SK-N-SH (cell line): Measurements from ENCODE around the gene LCORL. TPM values are rescaled to one million over a fixed set of nuclear protein-coding genes. Genes with fewer than 3 reads are reported as not detected.

Experiments used
- CTCF ChIA-PET: fragments of 300-600, 350-600 bp; formaldehyde crosslinking; extraction: SDS; loops from one replicate; lab custom pipeline; 2021; lab: Yijun Ruan, JAX
- POLR2A ChIA-PET: fragments of 350-600 bp; sonication (Branson Sonifier 250); formaldehyde crosslinking; extraction: SDS; loops from one replicate; lab custom pipeline; 2020; ENCODE audit warnings: antibody characterized with exemption, inconsistent platforms; lab: Yijun Ruan, JAX
- DNase-seq: peaks from one replicate; pipeline ENCODE4 v3.0.0; 2012
- H2AFZ ChIP-seq: fragments of 200-600 bp; sonication (generic); 2 replicates; pipeline ENCODE4 v1.8.1; 2016; ENCODE audit warnings: antibody characterized with exemption, mild to moderate bottlenecking, low read depth
- H3F3A ChIP-seq: fragments of 200-600 bp; sonication (generic); replicated peaks from 2 replicates; pipeline ENCODE3; 2016; ENCODE audit warnings: antibody characterized with exemption, mild to moderate bottlenecking; ENCODE audit not compliant: insufficient read depth
- H3K27ac ChIP-seq, 2 experiments: fragments of 200-500 bp in 1 of 2; fragments of 200-600 bp in 1 of 2; sonication (Bioruptor generic) in 1 of 2; sonication (generic), shearing (Covaris generic) in 1 of 2; 2 replicates each; pipeline versions ENCODE4 v1.5.1 to v1.6.1; 2014 to 2016; ENCODE audit warnings: low read depth in 2 of 2, inconsistent platforms in 1 of 2, low read length in 1 of 2, mild to moderate bottlenecking in 1 of 2, mixed read lengths in 1 of 2
- H3K27me3 ChIP-seq: fragments of 200-600 bp; sonication (generic), shearing (Covaris generic); 2 replicates; pipeline ENCODE4 v1.6.1; 2016; ENCODE audit warnings: mixed run types; ENCODE audit not compliant: insufficient read depth
- H3K36me3 ChIP-seq, 2 experiments: fragments of 200-500 bp in 1 of 2; fragments of 200-600 bp in 1 of 2; sonication (Bioruptor generic) in 1 of 2; sonication (generic) in 1 of 2; replicated peaks in 1 of 2; 2 replicates each; pipeline versions ENCODE3 to v1.5.1; 2014 to 2016; ENCODE audit warnings: low read length in 1 of 2, mild to moderate bottlenecking in 1 of 2; ENCODE audit not compliant: insufficient read depth in 2 of 2, control insufficient read depth in 1 of 2
- H3K4me1 ChIP-seq, 2 experiments: fragments of 200-500 bp in 1 of 2; fragments of 200-600 bp in 1 of 2; sonication (Bioruptor generic) in 1 of 2; sonication (generic), shearing (Covaris generic) in 1 of 2; 2 replicates each; pipeline versions ENCODE4 v1.5.1 to v1.6.1; 2014 to 2016; ENCODE audit warnings: low read depth in 1 of 2, low read length in 1 of 2, mixed run types in 1 of 2; ENCODE audit not compliant: insufficient read depth in 2 of 2, control insufficient read depth in 1 of 2
- H3K4me2 ChIP-seq: fragments of 200-600 bp; sonication (generic), shearing (Covaris generic); 2 replicates; pipeline ENCODE4 v1.6.1; 2017; ENCODE audit warnings: mixed run types
- H3K4me3 ChIP-seq, 2 experiments: fragments of 200-500 bp in 1 of 2; fragments of 200-600 bp in 1 of 2; sonication (Bioruptor generic) in 1 of 2; sonication (generic), shearing (Covaris generic) in 1 of 2; 2 replicates each; pipeline versions ENCODE4 v1.5.1 to v1.8.1; 2014 to 2016; ENCODE audit warnings: low read depth in 2 of 2, inconsistent platforms in 1 of 2, low read length in 1 of 2, mild to moderate bottlenecking in 1 of 2, mixed read lengths in 1 of 2, moderate library complexity in 1 of 2
- H3K79me2 ChIP-seq: fragments of 200-600 bp; sonication (generic); 2 replicates; pipeline ENCODE4 v1.8.1; 2017; ENCODE audit warnings: mild to moderate bottlenecking; ENCODE audit not compliant: insufficient read depth
- H3K9ac ChIP-seq: fragments of 200-600 bp; sonication (generic); 2 replicates; pipeline ENCODE4 v1.6.1; 2017; ENCODE audit warnings: mixed run types
- H3K9me2 ChIP-seq: fragments of 200-600 bp; sonication (generic); 2 replicates; pipeline ENCODE4 v1.6.1; 2017; ENCODE audit warnings: mixed run types
- H3K9me3 ChIP-seq: fragments of 200-600 bp; sonication (generic); 2 replicates; pipeline ENCODE4 v1.6.1; 2017; ENCODE audit warnings: mixed run types, mild to moderate bottlenecking, moderate library complexity
- H4K20me1 ChIP-seq: fragments of 200-600 bp; sonication (generic); 2 replicates; pipeline ENCODE4 v1.6.1; 2017; ENCODE audit warnings: mild to moderate bottlenecking, mixed run types; ENCODE audit not compliant: insufficient read depth
- ELF1 ChIP-seq: IDR thresholded peaks from 2 replicates; pipeline ENCODE4 v1.4.0; 2012
- FOSL2 ChIP-seq: IDR thresholded peaks from 2 replicates; pipeline ENCODE4 v1.4.0; 2012; ENCODE audit warnings: low read depth, mild to moderate bottlenecking, moderate library complexity, borderline replicate concordance
- GABPA ChIP-seq: IDR thresholded peaks from 2 replicates; pipeline ENCODE4 v1.4.0; 2012; ENCODE audit warnings: low read depth, mild to moderate bottlenecking
- GATA2 ChIP-seq: sonication (generic); formaldehyde crosslinking; IDR thresholded peaks from 2 replicates; pipeline ENCODE4 v1.5.0; 2020; ENCODE audit warnings: mild to moderate bottlenecking, missing genetic modification reagents
- IRF3 ChIP-seq: fragments of 150-350 bp; IDR thresholded peaks from 2 replicates; pipeline ENCODE4 v1.6.1; 2016; ENCODE audit warnings: mild to moderate bottlenecking, low read depth, low read length
- JUND ChIP-seq: IDR thresholded peaks from 2 replicates; pipeline ENCODE4 v1.4.0; 2012
- MAX ChIP-seq: IDR thresholded peaks from 2 replicates; pipeline ENCODE4 v1.4.0; 2012; ENCODE audit warnings: low read depth
- MEF2A ChIP-seq: IDR thresholded peaks from 2 replicates; pipeline ENCODE4 v1.4.0; 2012; ENCODE audit warnings: low read depth, borderline replicate concordance
- NFIC ChIP-seq: IDR thresholded peaks from 2 replicates; pipeline ENCODE4 v1.4.0; 2012; ENCODE audit warnings: borderline replicate concordance
- NRF1 ChIP-seq: IDR thresholded peaks from 2 replicates; pipeline ENCODE4 v1.6.1; 2012; ENCODE audit warnings: low read depth, mild to moderate bottlenecking, low read length
- RCOR1 ChIP-seq: fragments of 150-350 bp; IDR thresholded peaks from 2 replicates; pipeline ENCODE4 v1.6.1; 2017; ENCODE audit warnings: antibody characterized with exemption, low read length
- RXRA ChIP-seq: IDR thresholded peaks from 2 replicates; pipeline ENCODE4 v1.4.0; 2012; ENCODE audit warnings: low read depth, mild to moderate bottlenecking, borderline replicate concordance
- SMC3 ChIP-seq: IDR thresholded peaks from 2 replicates; pipeline ENCODE4 v1.6.1; 2012; ENCODE audit warnings: low read depth, low read length, improper control_type of control experiment
- TEAD4 ChIP-seq: IDR thresholded peaks from 2 replicates; pipeline ENCODE4 v1.4.0; 2012; ENCODE audit warnings: mild to moderate bottlenecking, borderline replicate concordance; ENCODE audit not compliant: insufficient read depth
- USF1 ChIP-seq: IDR thresholded peaks from 2 replicates; pipeline ENCODE4 v1.4.0; 2012; ENCODE audit warnings: low read depth, borderline replicate concordance
- USF2 ChIP-seq: fragments of 150-350 bp; IDR thresholded peaks from 2 replicates; pipeline ENCODE4 v1.6.1; 2017; ENCODE audit warnings: antibody characterized with exemption, low read length, low read depth, borderline replicate concordance
- YY1 ChIP-seq: IDR thresholded peaks from 2 replicates; pipeline ENCODE4 v1.4.0; 2012; ENCODE audit warnings: low read depth, mild to moderate bottlenecking
- WGBS: methylation state at CpG from one replicate; pipeline ENCODE4 v1.1.6; 2017; ENCODE audit warnings: low lambda C conversion rate; 5-methylcytosine and 5-hydroxymethylcytosine counted together
- polyA plus RNA-seq, 3 experiments: library from polyadenylated mRNA; depleted of rRNA; stranded (reverse); fragments of >200 nt; gene quantifications; 2 replicates each; pipeline ENCODE4 v1.2.3, GENCODE V29; 2012

Gene LCORL
- polyA plus RNA-seq, 1 of the 3 experiments (the other 2 are of a cell fraction), result 1.9 TPM

- WGBS, result 51% methylated on average over 2 of the region's 2 CpGs
- Histone ChIP-seq H3K4me1 (no peaks in the 10 kb centered on the region), H3F3A (no peaks in the 10 kb centered on the region), H4K20me1 (no peaks in the 10 kb centered on the region), H3K9ac (no peak overlapping the region), H3K4me3 (no peak overlapping the region), H3K9me3 (no peaks in the 10 kb centered on the region), H3K27me3 (no peaks in the 10 kb centered on the region), H3K36me3 (no peaks in the 10 kb centered on the region), H3K27ac (no peak overlapping the region), H3K4me2 (peak overlapping the region; percentile 50; the same call in 1 of the 2 replicates), H3K79me2 (no peaks in the 10 kb centered on the region), H3K9me2 (no peaks in the 10 kb centered on the region), H2AFZ (peak overlapping the region; percentile 66; the same call in 1 of the 2 replicates)
- no peak for DNase-seq
- CTCF ChIA-PET, result interaction anchor here (1.3 to 1.7 kb wide), 2 partner anchors 18 to 26 kb away, joined by 4 read pairs; no protein-coding TSS in a partner anchor
- POLR2A ChIA-PET, result interaction anchor here (0.6 kb wide), 1 partner anchor 302 kb away, joined by 3 read pairs; no protein-coding TSS in a partner anchor
- TF ChIP-seq TEAD4 (no peak), RXRA (no peak), SMC3 (no peak), MAX (no peak), FOSL2 (no peak), YY1 (no peak), JUND (no peak), RCOR1 (no peak), NFIC (no peak), GABPA (no peak), USF2 (no peak), GATA2 (CRISPR knock-in tag) (no peak)
Observed at GRCh38 chr4:18057821-18058533, 36.4 kb upstream of the LCORL start.

- Histone ChIP-seq H3F3A (no peaks in the 10 kb centered on the region), H3K4me3 (no peak overlapping the region), H3K27ac (no peak overlapping the region), H3K9me3 (no peaks in the 10 kb centered on the region), H3K4me1 (no peaks in the 10 kb centered on the region), H3K9ac (no peak overlapping the region), H3K4me2 (no peak overlapping the region), H3K9me2 (no peaks in the 10 kb centered on the region), H3K79me2 (no peaks in the 10 kb centered on the region), H2AFZ (no peak overlapping the region), H3K27me3 (no peaks in the 10 kb centered on the region), H4K20me1 (no peaks in the 10 kb centered on the region), H3K36me3 (no peaks in the 10 kb centered on the region)
- ChIA-PET CTCF (no interaction called here), POLR2A (no interaction called here)
- no peak for DNase-seq
- 51% methylated on average over 2 of the region's 2 CpGs for WGBS
- TF ChIP-seq NFIC (no peak), USF1 (no peak), GATA2 (CRISPR knock-in tag) (no peak), IRF3 (no peak), MEF2A (no peak), ELF1 (no peak), NRF1 (no peak)
Observed at GRCh38 chr4:18056030-18056429, 34.5 kb upstream of the LCORL start.
